SK-N-SH (cell line): ENCODE measurements around the gene SAMD9. TPM values are rescaled to one million over a fixed set of nuclear protein-coding genes. Genes with fewer than 3 reads are reported as not detected.
A peak's percentile ranks its signal among the peaks of the same experiment; 100 is the strongest.

Experiments used
- CTCF ChIA-PET: fragments of 300-600, 350-600 bp; formaldehyde crosslinking; extraction: SDS; loops from one replicate; lab custom pipeline; 2021; lab: Yijun Ruan, JAX
- POLR2A ChIA-PET: fragments of 350-600 bp; sonication (Branson Sonifier 250); formaldehyde crosslinking; extraction: SDS; loops from one replicate; lab custom pipeline; 2020; ENCODE audit warnings: antibody characterized with exemption, inconsistent platforms; lab: Yijun Ruan, JAX
- DNase-seq: peaks from one replicate; pipeline ENCODE4 v3.0.0; 2012
- H2AFZ ChIP-seq: fragments of 200-600 bp; sonication (generic); 2 replicates; pipeline ENCODE4 v1.8.1; 2016; ENCODE audit warnings: antibody characterized with exemption, mild to moderate bottlenecking, low read depth
- H3F3A ChIP-seq: fragments of 200-600 bp; sonication (generic); replicated peaks from 2 replicates; pipeline ENCODE3; 2016; ENCODE audit warnings: antibody characterized with exemption, mild to moderate bottlenecking; ENCODE audit not compliant: insufficient read depth
- H3K27ac ChIP-seq, 2 experiments: fragments of 200-500 bp in 1 of 2; fragments of 200-600 bp in 1 of 2; sonication (Bioruptor generic) in 1 of 2; sonication (generic), shearing (Covaris generic) in 1 of 2; 2 replicates each; pipeline versions ENCODE4 v1.5.1 to v1.6.1; 2014 to 2016; ENCODE audit warnings: low read depth in 2 of 2, inconsistent platforms in 1 of 2, low read length in 1 of 2, mild to moderate bottlenecking in 1 of 2, mixed read lengths in 1 of 2
- H3K27me3 ChIP-seq: fragments of 200-600 bp; sonication (generic), shearing (Covaris generic); 2 replicates; pipeline ENCODE4 v1.6.1; 2016; ENCODE audit warnings: mixed run types; ENCODE audit not compliant: insufficient read depth
- H3K36me3 ChIP-seq, 2 experiments: fragments of 200-500 bp in 1 of 2; fragments of 200-600 bp in 1 of 2; sonication (Bioruptor generic) in 1 of 2; sonication (generic) in 1 of 2; replicated peaks in 1 of 2; 2 replicates each; pipeline versions ENCODE3 to v1.5.1; 2014 to 2016; ENCODE audit warnings: low read length in 1 of 2, mild to moderate bottlenecking in 1 of 2; ENCODE audit not compliant: insufficient read depth in 2 of 2, control insufficient read depth in 1 of 2
- H3K4me1 ChIP-seq, 2 experiments: fragments of 200-500 bp in 1 of 2; fragments of 200-600 bp in 1 of 2; sonication (Bioruptor generic) in 1 of 2; sonication (generic), shearing (Covaris generic) in 1 of 2; 2 replicates each; pipeline versions ENCODE4 v1.5.1 to v1.6.1; 2014 to 2016; ENCODE audit warnings: low read depth in 1 of 2, low read length in 1 of 2, mixed run types in 1 of 2; ENCODE audit not compliant: insufficient read depth in 2 of 2, control insufficient read depth in 1 of 2
- H3K4me2 ChIP-seq: fragments of 200-600 bp; sonication (generic), shearing (Covaris generic); 2 replicates; pipeline ENCODE4 v1.6.1; 2017; ENCODE audit warnings: mixed run types
- H3K4me3 ChIP-seq, 2 experiments: fragments of 200-500 bp in 1 of 2; fragments of 200-600 bp in 1 of 2; sonication (Bioruptor generic) in 1 of 2; sonication (generic), shearing (Covaris generic) in 1 of 2; 2 replicates each; pipeline versions ENCODE4 v1.5.1 to v1.8.1; 2014 to 2016; ENCODE audit warnings: low read depth in 2 of 2, inconsistent platforms in 1 of 2, low read length in 1 of 2, mild to moderate bottlenecking in 1 of 2, mixed read lengths in 1 of 2, moderate library complexity in 1 of 2
- H3K79me2 ChIP-seq: fragments of 200-600 bp; sonication (generic); 2 replicates; pipeline ENCODE4 v1.8.1; 2017; ENCODE audit warnings: mild to moderate bottlenecking; ENCODE audit not compliant: insufficient read depth
- H3K9ac ChIP-seq: fragments of 200-600 bp; sonication (generic); 2 replicates; pipeline ENCODE4 v1.6.1; 2017; ENCODE audit warnings: mixed run types
- H3K9me2 ChIP-seq: fragments of 200-600 bp; sonication (generic); 2 replicates; pipeline ENCODE4 v1.6.1; 2017; ENCODE audit warnings: mixed run types
- H3K9me3 ChIP-seq: fragments of 200-600 bp; sonication (generic); 2 replicates; pipeline ENCODE4 v1.6.1; 2017; ENCODE audit warnings: mixed run types, mild to moderate bottlenecking, moderate library complexity
- H4K20me1 ChIP-seq: fragments of 200-600 bp; sonication (generic); 2 replicates; pipeline ENCODE4 v1.6.1; 2017; ENCODE audit warnings: mild to moderate bottlenecking, mixed run types; ENCODE audit not compliant: insufficient read depth
- CTCF ChIP-seq: fragments of 200-600 bp; sonication (generic); IDR thresholded peaks from 2 replicates; pipeline ENCODE4 v1.6.1; 2017; ENCODE audit warnings: antibody characterized with exemption, mild to moderate bottlenecking, moderate library complexity
- EP300 ChIP-seq, 2 experiments: IDR thresholded peaks; 2 replicates each; pipeline versions ENCODE4 v1.4.0 to v1.6.1; 2012; ENCODE audit warnings: borderline replicate concordance in 1 of 2, low read depth in 1 of 2, low read length in 1 of 2
- GATA2 ChIP-seq: sonication (generic); formaldehyde crosslinking; IDR thresholded peaks from 2 replicates; pipeline ENCODE4 v1.5.0; 2020; ENCODE audit warnings: mild to moderate bottlenecking, missing genetic modification reagents
- IRF3 ChIP-seq: fragments of 150-350 bp; IDR thresholded peaks from 2 replicates; pipeline ENCODE4 v1.6.1; 2016; ENCODE audit warnings: mild to moderate bottlenecking, low read depth, low read length
- JUND ChIP-seq: IDR thresholded peaks from 2 replicates; pipeline ENCODE4 v1.4.0; 2012
- NFIC ChIP-seq: IDR thresholded peaks from 2 replicates; pipeline ENCODE4 v1.4.0; 2012; ENCODE audit warnings: borderline replicate concordance
- NRF1 ChIP-seq: IDR thresholded peaks from 2 replicates; pipeline ENCODE4 v1.6.1; 2012; ENCODE audit warnings: low read depth, mild to moderate bottlenecking, low read length
- PBX3 ChIP-seq: IDR thresholded peaks from 2 replicates; pipeline ENCODE4; 2012
- RAD21 ChIP-seq: IDR thresholded peaks from 2 replicates; pipeline ENCODE4 v1.6.1; 2012; ENCODE audit warnings: mild to moderate bottlenecking, low read length
- RFX5 ChIP-seq: IDR thresholded peaks from 2 replicates; pipeline ENCODE4 v1.6.1; 2012; ENCODE audit warnings: mild to moderate bottlenecking, improper control_type of control experiment, low read length
- SMC3 ChIP-seq: IDR thresholded peaks from 2 replicates; pipeline ENCODE4 v1.6.1; 2012; ENCODE audit warnings: low read depth, low read length, improper control_type of control experiment
- TAF1 ChIP-seq: IDR thresholded peaks from 2 replicates; pipeline ENCODE4 v1.6.1; 2012; ENCODE audit warnings: low read depth, mild to moderate bottlenecking, low read length, moderate library complexity, borderline replicate concordance
- YY1 ChIP-seq: IDR thresholded peaks from 2 replicates; pipeline ENCODE4 v1.4.0; 2012; ENCODE audit warnings: low read depth, mild to moderate bottlenecking
- ZBTB33 ChIP-seq: IDR thresholded peaks from 2 replicates; pipeline ENCODE4 v1.4.0; 2012; ENCODE audit warnings: low read depth, borderline replicate concordance
- WGBS: methylation state at CpG from one replicate; pipeline ENCODE4 v1.1.6; 2017; ENCODE audit warnings: low lambda C conversion rate; 5-methylcytosine and 5-hydroxymethylcytosine counted together
- polyA plus RNA-seq, 3 experiments: library from polyadenylated mRNA; depleted of rRNA; stranded (reverse); fragments of >200 nt; gene quantifications; 2 replicates each; pipeline ENCODE4 v1.2.3, GENCODE V29; 2012

The SAMD9 gene
- polyA plus RNA-seq, 1 of the 3 experiments (the other 2 are of a cell fraction) = 0.95 TPM

- CTCF ChIA-PET = interaction anchor here (0.6 to 1.7 kb wide), 3 partner anchors 9 to 223 kb away, joined by 3 read pairs; no protein-coding TSS in a partner anchor
These were observed 62.2 kb downstream of the SAMD9 start for GRCh38 chr7:93055543-93056107.

GRCh38 chr7:93054975-93055374 lies 62.8 kb downstream of the SAMD9 start:
- H3K4me1 ChIP-seq = no peaks in the 10 kb centered on the region
- no peak for DNase-seq
- H4K20me1 ChIP-seq = no peaks in the 10 kb centered on the region
- no peaks in the 10 kb centered on the region for H3K36me3 ChIP-seq
- no peaks in the 10 kb centered on the region for H3K79me2 ChIP-seq
- CTCF ChIA-PET = interaction anchor here (1.3 to 1.6 kb wide), 2 partner anchors 434 to 465 kb away, joined by 3 to 7 read pairs; partner anchors contain the start of gene FAM133B
- H2AFZ ChIP-seq = peak overlapping the region; percentile 18; the same call in 1 of the 2 replicates
- H3K4me2 ChIP-seq = no peak overlapping the region
- no peak overlapping the region for H3K4me3 ChIP-seq
- no peaks in the 10 kb centered on the region for H3K27me3 ChIP-seq
- H3K9me3 ChIP-seq = no peaks in the 10 kb centered on the region
- H3K9me2 ChIP-seq = no peaks in the 10 kb centered on the region
- H3K9ac ChIP-seq = no peak overlapping the region
- no peaks in the 10 kb centered on the region for H3F3A ChIP-seq
- no peak overlapping the region; a peak in 1 of 4 replicates for H3K27ac ChIP-seq
- 81% methylated on average over 3 of the region's 3 CpGs for WGBS
- POLR2A ChIA-PET = no interaction called here
- TF ChIP-seq RFX5 (no peak), TAF1 (no peak), NFIC (no peak), IRF3 (no peak), GATA2 (CRISPR knock-in tag) (no peak), ZBTB33 (no peak), EP300 (IDR thresholded peaks at IDR 0.05; ENCODE audit: borderline replicate concordance in 1 of 2, low read depth in 1 of 2, low read length in 1 of 2) (no peak), JUND (no peak), YY1 (no peak), CTCF (no peak), NRF1 (no peak), PBX3 (no peak), SMC3 (no peak)

More at GRCh38 chr7:93055543-93056107, 62.2 kb downstream of the SAMD9 start:
- Histone ChIP-seq H3K27ac (no peak overlapping the region), H3K27me3 (no peaks in the 10 kb centered on the region; the same call in 1 of the 2 replicates), H3K79me2 (no peaks in the 10 kb centered on the region), H3K9me2 (no peaks in the 10 kb centered on the region), H3K9me3 (no peaks in the 10 kb centered on the region), H4K20me1 (no peaks in the 10 kb centered on the region), H3K36me3 (no peaks in the 10 kb centered on the region), H3K4me1 (no peaks in the 10 kb centered on the region), H3F3A (no peaks in the 10 kb centered on the region), H2AFZ (peak overlapping the region; percentile 18; the same call in 1 of the 2 replicates), H3K4me3 (no peak overlapping the region; a peak in 1 of 4 replicates), H3K4me2 (no peak overlapping the region), H3K9ac (no peak overlapping the region)
- DNase-seq = peak; percentile 69
- 2% methylated on average over 5 of the region's 5 CpGs for WGBS
- TF ChIP-seq SMC3 = peak; percentile 91
- peak; percentile 96 for TF ChIP-seq CTCF
- no peak for TF ChIP-seq TAF1
- TF ChIP-seq RAD21 = peak; percentile 98
- POLR2A ChIA-PET = no interaction called here
